ENCODE data around the gene TAF11.

DNA sequence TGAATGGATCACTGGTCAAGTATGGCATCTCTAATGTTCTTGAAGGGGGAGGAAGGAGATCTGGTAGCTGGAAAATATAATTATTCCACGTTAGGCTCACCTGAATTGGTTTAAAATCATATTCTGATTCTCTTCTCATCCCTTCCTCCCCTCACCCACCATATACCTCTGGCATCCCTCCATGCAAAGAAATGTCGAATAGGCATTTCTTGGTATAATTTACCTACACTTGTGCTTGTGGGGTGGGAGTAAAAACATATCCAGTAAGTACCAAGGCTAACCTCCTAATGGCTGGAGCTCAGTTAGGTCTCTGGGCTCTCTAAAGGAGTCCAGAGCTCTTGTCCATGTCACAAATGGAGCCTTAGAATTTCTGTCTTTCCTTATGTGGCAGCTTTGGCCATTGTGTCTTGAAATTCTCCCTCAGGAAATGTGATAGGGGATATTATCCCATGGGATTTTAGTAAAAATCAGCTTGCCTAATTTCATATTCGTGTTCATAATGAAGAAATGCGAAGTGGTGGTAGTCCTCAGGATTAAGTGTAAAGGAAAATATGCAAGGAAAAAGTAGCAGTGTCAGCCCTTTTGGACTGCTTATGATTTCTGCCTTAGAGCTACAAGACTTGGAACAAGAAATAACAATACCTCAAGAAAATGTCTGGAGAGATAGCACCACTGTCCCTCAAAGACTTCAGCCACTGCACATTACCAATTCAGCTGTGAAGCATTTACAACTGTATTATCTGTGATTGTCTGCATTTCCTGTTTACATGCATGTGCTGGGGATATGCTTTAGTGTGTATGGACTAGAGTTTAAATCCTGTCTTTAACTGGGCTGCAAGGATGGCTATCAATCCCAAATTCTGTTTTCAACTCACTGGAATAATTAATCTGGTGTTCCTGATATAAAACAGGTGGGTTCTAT, 12.3 kb downstream of the TAF11 start:
- TF ChIP-seq, protein P1, sequence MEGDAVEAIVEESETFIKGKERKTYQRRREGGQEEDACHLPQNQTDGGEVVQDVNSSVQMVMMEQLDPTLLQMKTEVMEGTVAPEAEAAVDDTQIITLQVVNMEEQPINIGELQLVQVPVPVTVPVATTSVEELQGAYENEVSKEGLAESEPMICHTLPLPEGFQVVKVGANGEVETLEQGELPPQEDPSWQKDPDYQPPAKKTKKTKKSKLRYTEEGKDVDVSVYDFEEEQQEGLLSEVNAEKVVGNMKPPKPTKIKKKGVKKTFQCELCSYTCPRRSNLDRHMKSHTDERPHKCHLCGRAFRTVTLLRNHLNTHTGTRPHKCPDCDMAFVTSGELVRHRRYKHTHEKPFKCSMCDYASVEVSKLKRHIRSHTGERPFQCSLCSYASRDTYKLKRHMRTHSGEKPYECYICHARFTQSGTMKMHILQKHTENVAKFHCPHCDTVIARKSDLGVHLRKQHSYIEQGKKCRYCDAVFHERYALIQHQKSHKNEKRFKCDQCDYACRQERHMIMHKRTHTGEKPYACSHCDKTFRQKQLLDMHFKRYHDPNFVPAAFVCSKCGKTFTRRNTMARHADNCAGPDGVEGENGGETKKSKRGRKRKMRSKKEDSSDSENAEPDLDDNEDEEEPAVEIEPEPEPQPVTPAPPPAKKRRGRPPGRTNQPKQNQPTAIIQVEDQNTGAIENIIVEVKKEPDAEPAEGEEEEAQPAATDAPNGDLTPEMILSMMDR (conservative IDR thresholded peaks at IDR 0.05; ENCODE audit: low read length), result no peak
- no peak for TF ChIP-seq EZH2phosphoT487 (IDR thresholded peaks at IDR 0.05; ENCODE audit: borderline replicate concordance, low read depth, low read length)
